ENCODE results near the gene SENP6. TPM values are rescaled to one million over a fixed set of nuclear protein-coding genes. Genes with fewer than 3 reads are reported as not detected.
"Not testable (repeated sequence)": the region's sequence is repeated elsewhere in the genome, so short reads cannot be mapped to it uniquely, and the experiment has no call there.

SENP6 gene
- polyA plus RNA-seq, 12 donors = 62.4 to 119 (median 89.2) TPM; not detected in 1

DNA sequence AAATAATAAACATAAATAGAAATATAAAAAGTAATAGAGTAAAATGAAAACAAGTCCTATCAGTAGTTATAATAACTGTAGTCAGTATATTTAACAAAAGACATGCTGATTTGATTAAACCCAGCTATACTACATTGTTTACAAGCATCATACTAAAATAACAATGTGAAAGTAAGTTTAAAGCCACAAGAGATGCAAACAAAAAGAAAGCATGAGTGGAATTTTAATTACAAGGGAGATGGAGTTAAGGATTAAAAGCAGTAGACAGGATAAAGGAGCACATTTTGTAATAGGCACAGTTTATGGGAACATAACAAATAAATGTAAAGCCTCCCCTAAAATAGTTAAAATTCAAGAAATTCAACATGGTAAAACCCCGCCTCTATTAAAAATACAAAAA is 41.5 kb downstream of the SENP6 start:
- DNase-seq = no peak

DNA sequence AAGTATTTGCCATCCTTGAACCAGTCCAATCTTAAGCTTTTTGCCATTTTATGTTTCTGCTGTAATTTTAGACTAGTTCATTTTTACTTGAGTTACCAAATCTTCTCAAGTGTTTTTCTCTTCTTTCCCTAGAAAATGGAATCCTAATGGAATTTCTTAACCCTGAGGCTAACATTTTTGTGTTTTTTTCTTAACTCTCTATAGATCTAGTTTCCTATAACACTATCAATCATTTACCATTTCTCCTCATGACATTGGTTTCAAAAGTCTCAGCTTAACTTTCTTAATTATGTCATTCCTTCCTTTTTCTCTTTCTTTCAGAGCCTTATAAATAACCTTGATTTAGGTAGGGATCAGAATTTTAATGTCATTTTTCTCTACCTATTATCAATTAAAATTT is 54.8 kb downstream of the SENP6 start:
- DNase-seq = no peak

DNA sequence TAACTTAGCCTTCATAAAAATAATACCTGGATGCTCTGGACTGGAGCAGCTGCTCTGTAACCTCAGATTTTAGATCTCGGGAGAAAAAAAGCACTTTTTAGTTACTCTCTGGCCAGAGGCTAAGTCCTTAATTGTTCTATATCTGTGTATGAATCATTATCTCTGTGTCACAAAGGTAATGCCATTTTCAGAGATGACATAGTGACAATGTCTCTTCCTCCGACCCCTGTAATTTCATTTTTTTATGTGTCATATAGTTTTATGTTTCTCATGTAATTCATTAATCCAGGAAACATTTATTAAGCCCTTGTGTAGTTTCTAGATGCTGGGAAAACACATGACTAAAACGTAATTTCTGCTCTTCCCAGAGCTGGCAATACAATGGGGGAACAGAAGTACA is 55.6 kb downstream of the SENP6 start:
- no peak for DNase-seq

DNA sequence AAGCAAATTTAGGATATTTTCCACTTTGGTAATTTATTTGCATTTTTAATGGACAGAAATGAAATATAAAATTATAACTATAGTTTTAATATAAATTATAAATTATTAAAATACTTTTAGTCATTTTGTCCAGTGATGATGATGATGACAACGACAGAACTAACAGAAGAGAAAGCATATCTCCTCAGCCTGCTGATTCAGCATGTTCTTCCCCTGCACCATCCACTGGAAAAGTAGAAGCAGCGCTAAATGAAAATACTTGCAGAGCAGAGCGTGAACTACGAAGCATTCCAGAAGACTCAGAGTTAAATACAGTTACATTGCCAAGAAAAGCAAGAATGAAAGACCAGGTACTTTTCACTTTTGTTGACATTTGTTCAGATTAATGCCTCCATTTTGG is 64.9 kb downstream of the SENP6 start:
- no peak for DNase-seq

DNA sequence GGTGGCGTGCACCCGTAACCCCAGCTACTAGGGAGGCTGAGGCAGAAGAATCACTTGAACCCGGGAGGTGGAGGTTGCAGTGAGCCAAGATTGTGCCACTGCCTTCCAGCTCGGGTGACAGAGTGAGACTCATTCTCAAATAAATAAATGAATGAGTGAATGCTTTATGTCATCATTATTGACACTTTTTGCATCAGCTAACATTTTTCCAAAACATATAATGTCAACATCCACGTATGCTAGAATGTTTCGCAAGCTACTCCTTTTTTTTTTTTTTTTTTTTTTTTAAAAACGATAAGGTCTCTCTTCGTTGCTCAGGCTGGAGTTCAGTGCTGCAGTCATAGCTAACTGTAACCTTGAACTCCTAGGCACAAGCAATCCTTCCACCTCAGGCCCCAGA is 72.2 kb downstream of the SENP6 start:
- no peak for DNase-seq

DNA sequence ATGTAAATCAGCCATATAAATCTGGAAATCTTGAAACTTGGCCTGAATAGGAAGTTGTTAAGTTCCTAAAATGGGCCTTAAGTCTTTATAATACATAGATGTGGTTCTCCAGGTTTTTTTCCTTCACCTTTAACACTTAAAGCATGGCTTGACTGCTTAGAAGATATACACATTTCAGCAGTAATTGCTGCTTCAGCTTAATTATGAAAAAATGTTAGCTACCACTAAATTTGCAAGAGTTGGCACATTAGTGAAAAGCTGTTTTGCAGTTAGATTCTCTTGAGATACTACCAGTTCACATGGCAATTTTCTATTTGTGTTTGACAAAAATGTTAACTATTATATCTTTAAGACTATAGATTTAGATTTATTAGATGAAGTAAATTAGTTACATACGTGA is 74.7 kb downstream of the SENP6 start:
- no peak for DNase-seq

DNA sequence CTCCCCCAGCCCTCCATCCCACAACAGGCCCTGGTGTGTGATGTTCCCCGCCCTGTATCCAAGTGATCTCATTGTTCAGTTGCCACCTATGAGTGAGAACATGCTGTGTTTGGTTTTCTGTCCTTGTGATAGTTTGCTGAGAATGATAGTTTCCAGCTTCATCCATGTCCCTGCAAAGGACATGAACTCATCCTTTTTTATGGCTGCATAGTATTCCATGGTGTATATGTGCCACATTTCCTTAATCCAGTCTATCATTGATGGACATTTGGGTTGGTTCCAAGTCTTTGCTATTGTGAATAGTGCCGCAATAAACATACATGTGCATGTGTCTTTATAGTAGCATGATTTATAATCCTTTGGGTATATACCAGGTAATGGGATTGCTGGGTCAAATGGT is 80.9 kb downstream of the SENP6 start:
- not testable (repeated sequence) for DNase-seq

DNA sequence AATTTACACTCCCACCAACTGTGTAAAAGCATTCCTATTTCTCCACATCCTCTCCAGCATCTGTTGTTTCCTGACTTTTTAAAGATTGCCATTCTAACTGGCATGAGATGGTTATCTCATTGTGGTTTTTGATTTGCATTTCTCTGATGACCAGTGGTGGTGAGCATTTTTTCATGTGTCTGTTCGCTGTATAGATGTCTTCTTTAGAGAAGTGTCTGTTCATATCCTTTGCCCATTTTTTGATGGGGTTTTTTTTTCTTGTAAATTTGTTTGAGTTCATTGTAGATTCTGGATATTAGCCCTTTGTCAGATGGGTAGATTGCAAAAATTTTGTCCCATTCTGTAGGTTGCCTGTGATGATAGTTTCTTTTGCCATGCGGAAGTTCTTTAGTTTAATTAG is 81.3 kb downstream of the SENP6 start:
- not testable (repeated sequence) for DNase-seq

DNA sequence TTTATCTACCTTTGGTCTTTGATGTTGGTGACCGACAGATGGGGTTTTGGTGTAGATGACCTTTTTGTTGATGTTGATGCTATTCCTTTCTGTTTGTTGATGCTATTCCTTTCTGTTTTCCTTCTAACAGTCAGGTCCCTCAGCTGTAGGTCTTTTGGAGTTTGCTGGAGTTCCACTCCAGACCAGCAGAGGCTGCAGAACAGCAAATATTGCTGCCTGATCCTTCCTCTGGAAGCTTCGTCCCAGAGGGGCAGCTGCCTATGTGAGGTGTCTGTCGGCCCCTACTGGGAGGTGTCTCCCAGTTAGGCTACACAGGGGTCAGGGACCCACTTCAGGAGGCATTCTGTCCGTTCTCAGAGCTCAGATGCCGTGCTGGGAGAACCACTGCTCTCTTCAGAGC is 85.9 kb downstream of the SENP6 start:
- not testable (repeated sequence) for DNase-seq

DNA sequence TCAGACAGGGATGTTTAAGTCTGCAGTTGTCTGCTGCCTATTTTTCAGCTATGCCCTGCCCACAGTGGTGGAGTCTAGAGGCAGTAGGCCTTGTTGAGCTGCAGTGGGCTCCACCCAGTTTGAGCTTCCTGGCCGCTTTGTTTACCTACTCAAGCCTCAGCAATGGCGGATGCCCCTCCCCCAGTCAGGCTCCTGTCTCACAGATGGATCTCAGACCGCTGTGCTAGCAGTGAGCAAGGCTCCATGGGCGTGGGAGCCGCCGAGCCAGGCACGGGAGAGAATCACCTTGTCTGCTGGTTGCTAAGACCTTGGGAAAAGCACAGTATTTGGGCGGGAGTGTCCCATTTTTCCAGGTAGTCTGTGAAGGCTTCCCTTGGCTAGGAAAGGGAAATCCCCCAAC is 86.3 kb downstream of the SENP6 start:
- not testable (repeated sequence) for DNase-seq

DNA sequence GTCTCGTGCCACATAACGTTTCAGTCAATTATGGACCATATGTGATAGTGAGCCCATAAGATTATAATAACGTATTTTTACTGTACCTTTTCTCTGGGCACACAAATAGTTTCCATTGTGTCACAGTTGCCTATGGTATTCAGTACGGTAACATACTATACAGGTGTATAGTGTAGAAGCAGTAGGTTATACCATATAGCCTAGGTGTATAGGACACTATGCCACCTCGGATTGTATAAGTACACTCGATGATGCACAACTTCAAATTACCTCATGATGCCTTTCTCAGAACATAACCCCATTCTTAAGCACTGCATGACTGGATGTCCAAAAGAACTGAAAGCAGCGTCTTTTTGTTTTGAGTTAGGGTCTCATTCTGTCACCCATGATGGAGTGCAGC is 87.9 kb downstream of the SENP6 start:
- DNase-seq = no peak

DNA sequence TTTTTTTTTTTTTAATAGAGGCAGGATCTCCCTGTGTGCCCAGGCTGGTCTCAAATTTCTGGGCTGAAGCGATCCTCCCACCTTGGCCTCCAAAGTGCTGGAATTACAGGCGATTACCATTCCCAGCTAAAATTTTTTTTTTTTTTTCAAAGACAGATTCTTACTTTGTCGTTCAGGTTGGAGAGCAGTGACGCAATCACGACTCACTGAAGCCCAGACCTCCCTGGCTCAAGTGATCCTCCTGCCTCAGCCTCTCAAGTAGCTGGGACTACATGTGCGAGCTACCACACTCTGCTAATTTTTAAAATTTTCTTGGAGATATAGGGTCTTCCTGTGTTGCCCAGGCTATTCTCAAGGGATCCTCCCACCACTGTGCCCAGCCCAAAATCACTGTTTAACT is 89.3 kb downstream of the SENP6 start:
- DNase-seq = no peak

DNA sequence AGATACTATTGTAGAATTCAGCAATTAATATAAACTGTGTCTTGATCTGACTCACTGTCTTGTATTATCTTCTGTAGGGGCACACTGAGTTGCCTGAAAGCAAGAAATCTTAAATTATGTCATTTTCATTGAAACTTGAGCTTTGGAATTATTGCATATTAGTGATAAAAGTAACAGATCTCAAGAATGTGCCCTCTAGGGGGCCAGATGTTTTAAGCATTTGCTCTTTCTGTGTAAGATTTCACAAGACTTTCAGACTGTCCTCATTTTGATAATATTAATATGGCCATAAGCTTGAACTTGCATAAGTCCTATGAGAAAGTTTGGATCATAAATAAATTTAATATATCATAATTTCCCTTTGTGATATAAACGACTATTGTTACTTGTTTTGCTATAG is 91.9 kb downstream of the SENP6 start:
- no peak for DNase-seq

DNA sequence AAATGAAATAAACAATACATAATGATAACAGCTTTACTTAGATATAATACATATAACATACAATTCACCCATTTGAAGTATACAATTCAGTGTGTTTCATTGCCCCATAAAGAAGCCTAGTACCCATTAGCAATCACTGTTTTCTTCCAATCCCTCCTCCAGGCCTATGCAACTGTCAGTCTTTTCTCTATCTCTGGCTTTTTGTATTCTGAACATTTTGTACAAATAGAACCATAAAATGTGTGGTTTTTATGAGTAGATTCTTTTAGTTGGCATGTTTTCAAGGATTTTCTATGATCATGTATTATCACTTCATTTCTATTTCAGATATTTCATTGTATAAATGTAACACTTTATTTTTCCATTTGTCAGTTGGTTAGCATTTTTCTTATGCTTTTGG is 92.7 kb downstream of the SENP6 start:
- no peak for DNase-seq

DNA sequence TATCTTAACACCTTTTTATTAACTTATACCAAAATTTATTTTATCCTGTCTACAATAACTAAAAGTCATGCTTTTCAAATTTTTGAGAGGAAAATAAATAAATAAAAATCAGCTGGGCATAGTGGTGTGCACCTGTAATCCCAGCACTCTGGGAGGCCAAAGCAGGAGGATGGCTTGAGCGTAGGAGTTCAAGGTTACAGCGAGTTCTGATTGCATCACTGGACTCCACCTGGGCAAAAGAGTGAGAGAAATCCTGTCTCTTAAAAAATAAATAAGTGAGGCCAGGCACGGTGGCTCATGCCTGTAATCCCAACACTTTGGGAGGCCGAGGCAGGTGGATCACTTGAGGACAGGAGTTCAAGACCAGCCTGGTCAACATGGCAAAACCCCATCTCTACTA is 106.7 kb downstream of the SENP6 start:
- DNase-seq = not testable (repeated sequence)

DNA sequence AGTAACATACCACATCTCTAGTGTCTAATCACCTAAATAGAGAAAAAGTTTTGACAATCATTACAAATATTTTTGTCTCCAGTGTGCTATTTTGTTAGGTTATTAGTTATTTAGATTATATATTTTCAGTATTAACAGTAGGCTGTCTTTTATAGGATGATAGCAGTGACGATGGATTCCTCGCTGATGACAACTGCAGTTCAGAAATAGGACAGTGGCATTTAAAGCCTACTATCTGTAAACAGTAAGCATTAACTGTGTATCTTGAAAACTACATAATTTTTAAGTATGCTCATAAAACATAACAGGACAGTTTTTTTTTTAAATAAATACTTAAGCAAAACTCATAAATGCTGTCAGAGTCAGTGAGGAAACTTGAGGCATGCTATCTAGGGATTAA is 109.5 kb downstream of the SENP6 start:
- DNase-seq = no peak

DNA sequence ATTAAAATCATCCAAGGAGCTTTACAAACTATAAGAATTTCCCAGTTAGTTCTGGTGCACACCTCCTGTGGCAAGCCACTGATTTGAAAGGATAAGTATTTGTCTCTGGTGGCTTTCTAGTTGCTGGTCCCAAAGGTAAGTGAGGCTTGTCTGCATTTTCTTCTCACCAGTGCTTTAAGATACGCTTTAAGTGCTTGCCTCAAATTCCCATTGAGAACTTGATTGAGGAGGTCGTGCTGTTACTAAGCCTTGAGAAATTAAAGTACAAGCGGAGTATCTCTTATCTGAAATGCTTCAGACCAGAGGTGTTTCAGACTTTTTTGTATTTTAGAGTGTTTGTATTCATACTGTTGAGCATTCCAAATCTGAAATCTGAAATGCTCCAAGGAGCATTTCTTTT is 117.5 kb downstream of the SENP6 start:
- no peak for DNase-seq

DNA sequence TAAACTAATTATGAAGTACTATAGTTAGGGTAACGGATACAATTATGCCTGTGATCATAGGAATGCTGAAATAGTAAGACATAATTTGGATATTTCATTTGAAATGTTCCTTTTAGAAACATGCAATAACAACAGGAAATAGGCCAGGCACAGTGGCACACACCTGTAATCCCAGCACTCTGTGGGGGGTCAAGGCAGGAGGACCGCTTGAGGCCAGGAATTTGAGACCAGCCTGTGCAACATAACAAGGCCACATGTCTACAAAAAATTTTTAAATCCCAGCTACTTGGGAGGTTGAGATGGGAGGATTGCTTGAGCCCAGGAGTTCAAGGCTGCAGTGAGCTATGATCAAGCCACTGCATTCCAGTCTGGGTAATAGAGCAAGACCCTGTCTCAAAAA is 121.7 kb downstream of the SENP6 start:
- no peak for DNase-seq

DNA sequence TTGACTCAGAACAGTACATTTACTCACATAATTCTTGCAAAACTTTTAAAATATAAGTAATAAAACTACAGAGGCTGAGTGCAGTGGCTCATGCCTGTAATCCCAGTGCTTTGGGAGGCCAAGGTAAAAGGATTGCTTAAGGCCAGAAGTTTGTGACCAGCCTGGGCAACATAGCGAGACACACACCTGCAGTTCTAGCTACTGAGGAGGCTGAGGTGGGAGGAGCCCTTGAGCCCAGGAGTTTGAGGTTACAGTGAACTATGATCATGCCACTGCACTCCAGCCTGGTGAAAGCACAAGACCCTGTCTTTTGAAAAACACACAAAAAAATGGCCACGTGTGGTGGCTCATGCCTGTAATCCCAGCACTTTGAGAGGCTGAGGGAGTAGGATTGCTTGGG is 125.5 kb downstream of the SENP6 start:
- DNase-seq = no peak

DNA sequence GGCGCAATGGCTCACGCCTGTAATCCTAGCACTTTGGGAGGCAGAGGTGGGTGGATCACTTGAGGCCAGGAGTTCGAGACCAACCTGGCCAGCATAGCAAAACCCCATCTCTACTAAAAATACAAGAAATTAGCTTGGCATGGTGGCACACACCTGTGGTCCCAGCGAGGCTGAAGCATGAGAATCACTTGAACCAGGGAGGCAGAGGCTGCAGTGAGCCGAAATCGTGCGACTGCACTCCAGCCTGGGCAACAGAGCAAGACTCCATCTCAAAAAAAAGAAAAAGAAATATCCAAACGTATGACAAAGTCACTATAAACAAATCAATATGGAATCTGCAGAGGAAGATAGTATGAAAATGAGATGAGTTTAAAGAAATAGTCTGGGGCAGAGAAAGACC is 129.3 kb downstream of the SENP6 start:
- not testable (repeated sequence) for DNase-seq

DNA sequence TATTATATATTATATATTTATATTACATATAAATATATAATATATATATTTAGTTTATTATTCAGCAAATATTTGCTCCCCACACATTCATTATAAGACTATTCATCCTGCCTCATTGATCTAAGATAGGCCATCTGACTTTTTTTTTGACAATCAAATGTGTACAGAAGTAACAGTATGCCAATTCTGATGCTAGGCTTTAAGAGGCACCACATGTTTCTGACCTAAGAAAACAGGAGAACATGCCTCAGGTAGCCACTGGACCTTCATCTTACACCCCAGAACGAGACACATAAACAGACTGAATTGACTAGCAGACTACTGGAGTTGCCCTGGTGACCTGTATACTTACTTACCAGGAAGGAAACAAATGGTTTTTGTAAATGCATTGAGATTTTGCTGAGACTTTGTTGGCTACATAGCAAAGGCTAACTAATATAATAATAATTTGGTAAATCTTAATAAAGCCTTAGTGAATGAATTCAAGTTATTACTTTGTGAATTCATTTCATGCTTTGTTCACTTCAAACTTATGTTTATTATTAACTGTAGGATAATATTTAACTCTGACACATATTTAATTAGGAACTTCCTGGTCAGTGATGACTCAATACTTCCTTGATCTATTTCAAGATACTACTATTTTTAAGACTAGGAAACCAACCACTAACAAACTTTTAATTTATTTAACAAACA is 134.0 kb downstream of the SENP6 start:
- DNase-seq = no peak

DNA sequence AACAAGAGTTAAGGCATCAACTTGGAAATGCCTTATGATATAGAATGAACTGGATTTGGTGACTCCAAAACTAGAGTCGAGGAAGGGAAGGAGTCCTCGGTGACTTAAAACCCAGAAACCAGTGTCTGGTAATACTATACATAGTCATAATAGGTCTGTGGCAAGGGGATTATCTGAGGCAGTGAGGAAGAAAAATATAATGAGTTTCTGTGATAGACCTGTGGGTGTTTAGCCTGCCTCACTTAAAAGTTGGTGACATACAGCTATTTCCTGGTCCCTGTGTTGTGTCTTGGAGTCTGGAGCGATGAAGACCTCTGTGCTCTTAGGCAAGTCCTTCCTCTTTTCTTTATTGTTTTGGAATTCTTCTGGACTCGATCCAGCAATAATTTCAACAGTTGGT is 142.3 kb downstream of the SENP6 start:
- DNase-seq = no peak

DNA sequence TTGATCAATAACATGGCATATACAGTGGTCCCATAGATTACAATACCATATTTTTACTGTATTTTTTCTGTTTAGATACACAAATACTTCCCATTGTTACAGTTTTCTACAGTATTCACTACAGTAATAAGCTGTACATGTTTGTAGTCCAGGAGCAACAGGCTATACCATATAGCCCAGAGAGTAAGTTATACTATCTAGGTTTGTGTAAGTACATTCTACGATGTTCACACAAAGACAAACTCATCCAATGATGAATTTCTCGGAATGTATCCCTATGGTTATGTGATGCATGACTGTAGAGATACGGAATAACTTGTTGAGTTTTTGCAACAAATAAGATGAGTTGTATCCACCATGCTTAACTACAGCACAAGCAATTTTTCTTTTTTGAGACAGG is 143.7 kb downstream of the SENP6 start:
- no peak for DNase-seq

DNA sequence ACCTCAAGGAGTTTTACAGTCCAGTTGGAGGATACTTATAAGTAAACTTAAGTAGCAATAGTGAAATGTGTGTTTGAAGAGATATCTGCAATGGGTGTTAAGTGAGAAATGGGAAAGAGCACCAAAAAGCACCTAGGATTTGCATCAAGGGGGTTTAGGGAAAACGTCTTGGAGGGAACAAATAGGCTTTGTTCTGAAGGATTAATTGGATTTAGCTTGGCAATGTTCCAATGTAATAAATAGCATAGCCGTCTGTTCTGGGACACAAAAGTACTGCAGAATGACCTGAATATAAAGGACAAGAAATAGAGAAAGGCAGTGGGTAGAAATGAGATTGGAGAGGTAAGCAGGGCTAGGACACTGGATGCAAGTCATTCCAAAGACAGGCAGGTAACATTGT is 144.5 kb downstream of the SENP6 start:
- DNase-seq = no peak

Data from muscle of arm (tissue), 12 donors.